ENCODE data around the gene SRGAP1.

- TF ChIP-seq CTCF (IDR thresholded peaks at IDR 0.05; ENCODE audit: low read length), result no peak
- TF ChIP-seq EZH2 (IDR thresholded peaks at IDR 0.05; ENCODE audit: borderline replicate concordance, low read length), result no peak
Observed at GRCh38 chr12:63921157-63921556, 76.7 kb downstream of the SRGAP1 start.

Data from OCI-LY1 (cell line).